OCI-LY1 (cell line): Measurements from ENCODE around the gene KIF20B.

ENCODE experiments used
- H2AFZ ChIP-seq: fragments of 200-600 bp; sonication (generic), shearing (Covaris generic); 2 replicates; pipeline ENCODE4 v1.6.0; 2014; ENCODE audit warnings: antibody characterized with exemption, mild to moderate bottlenecking, low read length
- H3F3A ChIP-seq: fragments of 200-600 bp; sonication (generic), shearing (Covaris generic); 2 replicates; pipeline ENCODE4 v1.6.0; 2014; ENCODE audit warnings: mild to moderate bottlenecking, antibody characterized with exemption, low read length, moderate library complexity; ENCODE audit not compliant: insufficient read depth
- H3K27ac ChIP-seq: fragments of 200-600 bp; sonication (generic); 2 replicates; pipeline ENCODE4 v1.5.1; 2014; ENCODE audit warnings: low read length, mixed run types, mild to moderate bottlenecking, low read depth; ENCODE audit not compliant: poor library complexity, severe bottlenecking
- H3K27me3 ChIP-seq: fragments of 200-600 bp; sonication (generic); 2 replicates; pipeline ENCODE4 v1.6.0; 2014; ENCODE audit warnings: antibody characterized with exemption, mild to moderate bottlenecking, low read length, moderate library complexity; ENCODE audit not compliant: insufficient read depth
- H3K36me3 ChIP-seq: fragments of 200-600 bp; sonication (generic); 2 replicates; pipeline ENCODE4 v1.6.1; 2014; ENCODE audit warnings: mild to moderate bottlenecking, antibody characterized with exemption, low read length, moderate library complexity, mixed read lengths; ENCODE audit not compliant: insufficient read depth
- H3K4me1 ChIP-seq: fragments of 200-600 bp; sonication (generic); 2 replicates; pipeline ENCODE4 v1.5.1; 2014; ENCODE audit warnings: mild to moderate bottlenecking, low read length, moderate library complexity; ENCODE audit not compliant: insufficient read depth, severe bottlenecking
- H3K4me2 ChIP-seq: fragments of 200-600 bp; sonication (generic), shearing (Covaris generic); 2 replicates; pipeline ENCODE4 v1.6.1; 2014; ENCODE audit warnings: low read length
- H3K4me3 ChIP-seq: fragments of 200-600 bp; sonication (generic); 2 replicates; pipeline ENCODE4 v1.5.1; 2014; ENCODE audit warnings: low read length, low read depth, mild to moderate bottlenecking, mixed read lengths; ENCODE audit not compliant: poor library complexity, severe bottlenecking
- H3K79me2 ChIP-seq: fragments of 200-600 bp; shearing (Covaris generic); 2 replicates; pipeline ENCODE4 v1.6.1; 2016; ENCODE audit warnings: mixed run types, low read length, mixed read lengths; ENCODE audit not compliant: insufficient read depth
- H3K9ac ChIP-seq: fragments of 200-600 bp; sonication (generic), shearing (Covaris generic); 2 replicates; pipeline ENCODE4 v1.6.1; 2014; ENCODE audit warnings: mild to moderate bottlenecking, low read length, mixed read lengths
- H3K9me2 ChIP-seq: fragments of 200-600 bp; sonication (generic), shearing (Covaris generic); 2 replicates; pipeline ENCODE4 v1.6.1; 2014; ENCODE audit warnings: low read depth, mild to moderate bottlenecking, low read length, mixed read lengths
- H3K9me3 ChIP-seq: fragments of 200-600 bp; shearing (Covaris generic); 2 replicates; pipeline ENCODE4 v1.6.1; 2014; ENCODE audit warnings: low read length, mixed read lengths
- H4K20me1 ChIP-seq: fragments of 200-600 bp; sonication (generic), shearing (Covaris generic); 2 replicates; pipeline ENCODE4 v1.6.0; 2016; ENCODE audit warnings: mild to moderate bottlenecking, low read length; ENCODE audit not compliant: insufficient read depth
- CTCF ChIP-seq: fragments of 200-600 bp; sonication (generic), shearing (Covaris generic); IDR thresholded peaks from 2 replicates; pipeline ENCODE4 v1.5.1; 2017; ENCODE audit warnings: mild to moderate bottlenecking, antibody characterized with exemption, low read length, moderate library complexity, mixed read lengths
- EZH2 ChIP-seq: fragments of 200-600 bp; sonication (generic), shearing (Covaris generic); IDR thresholded peaks from 2 replicates; pipeline ENCODE4 v1.8.0; 2017; ENCODE audit warnings: borderline replicate concordance, mixed run types, mild to moderate bottlenecking, antibody characterized with exemption, low read length, moderate library complexity, mixed read lengths

Gene KIF20B

GRCh38 chr10:89692416-89692815 lies 9.0 kb upstream of the KIF20B start:
- Histone ChIP-seq H4K20me1 (no peaks in the 10 kb centered on the region), H3K36me3 (no peaks in the 10 kb centered on the region), H3K4me1 (no peaks in the 10 kb centered on the region), H3K9me3 (no peaks in the 10 kb centered on the region), H3K4me3 (no peak overlapping the region), H3F3A (no peaks in the 10 kb centered on the region), H3K79me2 (no peaks in the 10 kb centered on the region), H3K9ac (no peak overlapping the region), H3K9me2 (no peaks in the 10 kb centered on the region), H2AFZ (no peak overlapping the region), H3K27me3 (no peaks in the 10 kb centered on the region), H3K27ac (no peak overlapping the region), H3K4me2 (no peak overlapping the region)
- TF ChIP-seq CTCF, result no peak
- no peak for TF ChIP-seq EZH2

- Histone ChIP-seq H3K27ac (no peak overlapping the region), H3F3A (no peaks in the 10 kb centered on the region), H2AFZ (no peak overlapping the region), H3K4me1 (no peaks in the 10 kb centered on the region), H3K27me3 (no peaks in the 10 kb centered on the region), H3K9ac (no peak overlapping the region), H3K79me2 (no peaks in the 10 kb centered on the region), H3K4me2 (no peak overlapping the region), H3K9me2 (no peaks in the 10 kb centered on the region), H3K9me3 (no peaks in the 10 kb centered on the region), H3K36me3 (no peaks in the 10 kb centered on the region), H4K20me1 (no peaks in the 10 kb centered on the region), H3K4me3 (no peak overlapping the region)
- TF ChIP-seq EZH2, result no peak
- TF ChIP-seq CTCF, result no peak
These were observed 8.2 kb upstream of the KIF20B start for GRCh38 chr10:89693176-89693575.

GRCh38 chr10:89695307-89695706 lies 6.1 kb upstream of the KIF20B start:
- Histone ChIP-seq H3F3A (no peaks in the 10 kb centered on the region), H3K9ac (no peak overlapping the region), H3K9me3 (no peaks in the 10 kb centered on the region), H3K79me2 (no peaks in the 10 kb centered on the region), H3K36me3 (no peaks in the 10 kb centered on the region), H3K27ac (no peak overlapping the region), H3K9me2 (no peaks in the 10 kb centered on the region), H3K27me3 (no peaks in the 10 kb centered on the region), H4K20me1 (no peaks in the 10 kb centered on the region), H3K4me3 (no peak overlapping the region), H3K4me2 (no peak overlapping the region), H2AFZ (no peak overlapping the region), H3K4me1 (peaks cover 1% of the 10 kb centered on the region)
- TF ChIP-seq EZH2 (no peak), CTCF (no peak)
